ENCODE data around the gene MRPL9.

DNA sequence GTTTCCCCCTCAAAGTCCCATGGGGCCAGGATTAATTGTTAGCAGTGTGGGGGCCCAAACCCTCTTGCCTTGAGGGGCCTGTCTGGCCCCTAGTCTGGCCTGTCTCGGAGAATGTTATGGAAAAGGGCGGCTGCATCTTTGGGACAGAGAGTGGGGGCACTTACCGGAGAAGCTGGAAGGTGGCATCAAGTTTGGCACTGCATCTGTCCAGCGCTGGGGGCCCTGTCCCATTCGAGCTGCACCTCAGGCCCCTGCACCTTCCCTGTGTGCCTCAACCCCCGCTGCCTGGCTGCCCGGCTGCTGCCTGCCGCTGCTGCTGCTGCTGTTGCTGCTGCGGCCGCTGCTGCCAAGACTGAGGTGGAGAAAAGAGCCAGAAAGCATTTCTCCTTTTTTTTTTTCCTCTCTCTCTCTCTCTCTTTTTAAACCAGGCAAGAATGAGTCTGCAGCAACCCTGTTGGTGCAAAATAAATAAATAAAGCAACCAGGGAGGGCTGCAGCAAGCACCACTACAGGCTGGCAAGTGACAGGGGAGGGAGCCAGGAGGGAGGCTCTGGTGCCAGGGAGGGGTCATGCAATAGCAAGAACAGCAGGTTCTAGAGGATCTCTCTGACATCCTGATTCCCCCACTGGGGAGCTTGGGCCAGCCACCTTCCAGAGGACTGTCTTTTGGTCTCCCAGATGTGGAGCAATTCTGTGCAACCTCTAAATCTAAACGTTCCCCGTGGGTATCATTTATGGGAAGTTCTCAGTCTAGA is 41.9 kb upstream of the MRPL9 start, which contains the start of gene LINGO4:
- TF ChIP-seq, protein P1, sequence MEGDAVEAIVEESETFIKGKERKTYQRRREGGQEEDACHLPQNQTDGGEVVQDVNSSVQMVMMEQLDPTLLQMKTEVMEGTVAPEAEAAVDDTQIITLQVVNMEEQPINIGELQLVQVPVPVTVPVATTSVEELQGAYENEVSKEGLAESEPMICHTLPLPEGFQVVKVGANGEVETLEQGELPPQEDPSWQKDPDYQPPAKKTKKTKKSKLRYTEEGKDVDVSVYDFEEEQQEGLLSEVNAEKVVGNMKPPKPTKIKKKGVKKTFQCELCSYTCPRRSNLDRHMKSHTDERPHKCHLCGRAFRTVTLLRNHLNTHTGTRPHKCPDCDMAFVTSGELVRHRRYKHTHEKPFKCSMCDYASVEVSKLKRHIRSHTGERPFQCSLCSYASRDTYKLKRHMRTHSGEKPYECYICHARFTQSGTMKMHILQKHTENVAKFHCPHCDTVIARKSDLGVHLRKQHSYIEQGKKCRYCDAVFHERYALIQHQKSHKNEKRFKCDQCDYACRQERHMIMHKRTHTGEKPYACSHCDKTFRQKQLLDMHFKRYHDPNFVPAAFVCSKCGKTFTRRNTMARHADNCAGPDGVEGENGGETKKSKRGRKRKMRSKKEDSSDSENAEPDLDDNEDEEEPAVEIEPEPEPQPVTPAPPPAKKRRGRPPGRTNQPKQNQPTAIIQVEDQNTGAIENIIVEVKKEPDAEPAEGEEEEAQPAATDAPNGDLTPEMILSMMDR (IDR thresholded peaks at IDR 0.05; ENCODE audit: insufficient read depth, low read length, poor library complexity, severe bottlenecking), result no peak
- no peak for TF ChIP-seq EZH2phosphoT487 (conservative IDR thresholded peaks at IDR 0.05; ENCODE audit: low read length)
